Measurements from ENCODE around the gene MIOS. TPM values are rescaled to one million over a fixed set of nuclear protein-coding genes. Genes with fewer than 3 reads are reported as not detected.

MIOS gene
- total and polyA plus RNA-seq, 3 donors from 2014 or later, result 35.9 to 66.0 (median 51.3) TPM

- no peak for TF ChIP-seq CTCF (IDR thresholded peaks at IDR 0.05)
- TF ChIP-seq POLR2A (IDR thresholded peaks at IDR 0.05), result no peak
- Histone ChIP-seq H3K4me3 (no peak overlapping the region), H3K4me1 (no peaks in the 10 kb centered on the region), H3K27me3 (no peaks in the 10 kb centered on the region), H3K36me3 (ENCODE audit: low read depth, missing control alignments) (no peaks in the 10 kb centered on the region), H3K27ac (no peak overlapping the region), H3K9me3 (no peaks in the 10 kb centered on the region)
- 91 to 93% methylated on average over 2 of the region's 2 CpGs for WGBS, 2 donors
- no peak for DNase-seq
- intact Hi-C loops (cut with DNase I; ENCODE audit: low total_unique reads), result no loop called here
Measured at GRCh38 chr7:7573701-7574100, 7.0 kb downstream of the MIOS start.

GRCh38 chr7:7576344-7576743 is 9.7 kb downstream of the MIOS start:
- DNase-seq, result no peak
- H3K9me3 ChIP-seq, result no peaks in the 10 kb centered on the region
- no peaks in the 10 kb centered on the region for H3K4me1 ChIP-seq
- no peak for TF ChIP-seq CTCF (IDR thresholded peaks at IDR 0.05)
- TF ChIP-seq POLR2A (IDR thresholded peaks at IDR 0.05), result no peak
- H3K27ac ChIP-seq, result no peak overlapping the region
- intact Hi-C loops (cut with DNase I; ENCODE audit: low total_unique reads), result no loop called here
- WGBS, 2 donors, result 95 to 97% methylated on average over 1 of the region's 1 CpG
- no peak overlapping the region for H3K4me3 ChIP-seq
- no peaks in the 10 kb centered on the region for H3K27me3 ChIP-seq
- H3K36me3 ChIP-seq (ENCODE audit: low read depth, missing control alignments), result no peaks in the 10 kb centered on the region

GRCh38 chr7:7577888-7578287 is 11.2 kb downstream of the MIOS start:
- TF ChIP-seq CTCF (IDR thresholded peaks at IDR 0.05) (no peak), POLR2A (IDR thresholded peaks at IDR 0.05) (no peak)
- 70 to 80% methylated on average over 1 of the region's 1 CpG for WGBS, 2 donors
- no peak for DNase-seq

GRCh38 chr7:7579638-7580037 is 13.0 kb downstream of the MIOS start:
- H3K36me3 ChIP-seq (ENCODE audit: low read depth, missing control alignments), result no peaks in the 10 kb centered on the region
- H3K27ac ChIP-seq, result no peak overlapping the region
- H3K27me3 ChIP-seq, result no peaks in the 10 kb centered on the region
- H3K4me1 ChIP-seq, result no peaks in the 10 kb centered on the region
- no peaks in the 10 kb centered on the region for H3K9me3 ChIP-seq
- intact Hi-C loops (cut with DNase I; ENCODE audit: low total_unique reads), result no loop called here
- 93 to 96% methylated on average over 3 of the region's 3 CpGs for WGBS, 2 donors
- TF ChIP-seq POLR2A (IDR thresholded peaks at IDR 0.05) (no peak), CTCF (IDR thresholded peaks at IDR 0.05) (no peak)
- no peak overlapping the region for H3K4me3 ChIP-seq
- DNase-seq, result no peak

More at GRCh38 chr7:7577888-7578287, 11.2 kb downstream of the MIOS start:
- Histone ChIP-seq H3K4me3 (no peak overlapping the region), H3K4me1 (no peaks in the 10 kb centered on the region), H3K27me3 (no peaks in the 10 kb centered on the region), H3K36me3 (ENCODE audit: low read depth, missing control alignments) (no peaks in the 10 kb centered on the region), H3K9me3 (no peaks in the 10 kb centered on the region), H3K27ac (no peak overlapping the region)
- intact Hi-C loops (cut with DNase I; ENCODE audit: low total_unique reads), result no loop called here

GRCh38 chr7:7581531-7582179 is 15.0 kb downstream of the MIOS start:
- 88 to 92% methylated on average over 10 of the region's 10 CpGs for WGBS, 2 donors

More at GRCh38 chr7:7581531-7582179, 15.0 kb downstream of the MIOS start:
- Histone ChIP-seq H3K9me3 (no peaks in the 10 kb centered on the region), H3K4me3 (no peak overlapping the region), H3K36me3 (ENCODE audit: low read depth, missing control alignments) (no peaks in the 10 kb centered on the region), H3K4me1 (no peaks in the 10 kb centered on the region), H3K27ac (no peak overlapping the region), H3K27me3 (no peaks in the 10 kb centered on the region)
- TF ChIP-seq POLR2A (IDR thresholded peaks at IDR 0.05) (no peak), CTCF (IDR thresholded peaks at IDR 0.05) (no peak)
- intact Hi-C loops (cut with DNase I; ENCODE audit: low total_unique reads), result no loop called here
- no peak for DNase-seq
